Stimulated activated CD4-positive, alpha-beta T cell treated with anti-CD3 and anti-CD28 coated beads, Interleukin-1b, Interleukin-23, amount 100 ng/mL, for 48 hours (primary cell): ENCODE data around the gene CTPS2.
"Not testable (repeated sequence)": the region's sequence is repeated elsewhere in the genome, so short reads cannot be mapped to it uniquely, and the experiment has no call there.

Experiments
- DNase-seq: peaks from one replicate; pipeline ENCODE4 v3.0.0-alpha.2; 2020

CTPS2 gene

GRCh38 chrX:16593801-16594200 lies 118.7 kb downstream of the CTPS2 start:
- DNase-seq: no peak

- no peak for DNase-seq
These were observed 120.2 kb downstream of the CTPS2 start for GRCh38 chrX:16592194-16592770.

- no peak for DNase-seq
These were observed 122.6 kb downstream of the CTPS2 start for GRCh38 chrX:16589826-16590225.

- no peak for DNase-seq
These were observed 123.3 kb downstream of the CTPS2 start for GRCh38 chrX:16589211-16589610.

- no peak for DNase-seq
These were observed 124.2 kb downstream of the CTPS2 start for GRCh38 chrX:16588266-16588665.

GRCh38 chrX:16587836-16588235 lies 124.6 kb downstream of the CTPS2 start:
- no peak for DNase-seq

- no peak for DNase-seq
These were observed 125.9 kb downstream of the CTPS2 start for GRCh38 chrX:16586377-16587112.

GRCh38 chrX:16585486-16586376 lies 126.7 kb downstream of the CTPS2 start:
- DNase-seq: no peak

- DNase-seq: not testable (repeated sequence)
These were observed 132.3 kb downstream of the CTPS2 start for GRCh38 chrX:16580004-16580797.

GRCh38 chrX:16579517-16579916 lies 133.0 kb downstream of the CTPS2 start:
- DNase-seq: no peak

GRCh38 chrX:16578218-16578617 lies 134.3 kb downstream of the CTPS2 start:
- DNase-seq: no peak

- no peak for DNase-seq
These were observed 134.9 kb downstream of the CTPS2 start for GRCh38 chrX:16577483-16578029.

- not testable (repeated sequence) for DNase-seq
These were observed 137.1 kb downstream of the CTPS2 start for GRCh38 chrX:16575388-16575787.

GRCh38 chrX:16573781-16574180 lies 138.7 kb downstream of the CTPS2 start:
- DNase-seq: no peak

- DNase-seq: no peak
These were observed 144.8 kb downstream of the CTPS2 start for GRCh38 chrX:16567681-16568080.

GRCh38 chrX:16566571-16566970 lies 145.9 kb downstream of the CTPS2 start:
- no peak for DNase-seq

- DNase-seq: no peak
These were observed 152.3 kb downstream of the CTPS2 start for GRCh38 chrX:16560173-16560572.

- DNase-seq: no peak
These were observed 153.3 kb downstream of the CTPS2 start for GRCh38 chrX:16559206-16559619.

GRCh38 chrX:16558489-16558888 lies 154.0 kb downstream of the CTPS2 start:
- DNase-seq: no peak

- DNase-seq: no peak
These were observed 159.9 kb downstream of the CTPS2 start for GRCh38 chrX:16552546-16552945.

GRCh38 chrX:16547644-16548043 lies 164.8 kb downstream of the CTPS2 start:
- DNase-seq: no peak

GRCh38 chrX:16544969-16545368 lies 167.5 kb downstream of the CTPS2 start:
- no peak for DNase-seq
